Suppressor macrophage treated with lipopolysaccharide for 1 hour (primary cell): ENCODE measurements around the gene MTHFSD.

Experiments used
- DNase-seq, 3 donors: peaks; one replicate each; pipeline ENCODE4 v3.0.0-alpha.2; 2020 to 2022

MTHFSD gene

DNA sequence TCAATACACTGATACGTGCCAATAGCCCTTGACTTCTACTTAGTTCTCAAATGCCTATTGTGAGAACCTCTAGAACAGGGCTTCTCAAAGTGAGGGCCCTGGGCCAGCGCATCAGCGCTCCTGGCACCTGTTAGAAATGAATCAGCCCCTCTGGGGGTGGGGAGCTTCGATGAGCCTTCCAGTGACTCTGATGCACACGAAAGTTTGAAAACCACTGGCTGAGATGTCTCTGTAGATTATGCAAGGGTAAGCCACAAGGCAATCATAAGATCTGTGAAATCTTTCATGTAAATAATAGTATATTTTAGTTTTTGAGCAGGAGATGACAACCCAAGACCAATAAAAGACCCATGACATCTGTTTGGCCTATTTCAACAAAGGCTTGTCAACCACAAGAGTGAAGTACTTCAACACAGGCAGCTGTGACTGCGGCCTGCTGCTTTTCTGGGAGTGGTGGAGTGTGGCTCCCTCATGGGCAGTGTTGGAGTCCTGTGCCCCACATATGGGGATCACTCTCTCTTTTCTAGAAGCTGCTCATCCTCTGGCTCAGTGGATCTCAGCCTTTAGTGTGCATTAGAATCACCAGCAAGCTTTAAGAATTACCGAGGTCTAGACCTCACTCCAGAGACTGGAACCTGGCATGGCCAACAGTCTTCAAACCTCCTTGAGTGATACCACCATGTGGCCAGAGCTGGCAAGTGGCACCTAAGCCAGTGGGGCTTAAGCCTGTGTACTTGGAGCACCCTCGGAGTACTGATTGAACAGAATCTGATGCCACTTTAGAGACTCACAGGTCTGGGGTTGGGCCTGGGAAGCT, 5.8 kb downstream of the MTHFSD start:
- no peak for DNase-seq

DNA sequence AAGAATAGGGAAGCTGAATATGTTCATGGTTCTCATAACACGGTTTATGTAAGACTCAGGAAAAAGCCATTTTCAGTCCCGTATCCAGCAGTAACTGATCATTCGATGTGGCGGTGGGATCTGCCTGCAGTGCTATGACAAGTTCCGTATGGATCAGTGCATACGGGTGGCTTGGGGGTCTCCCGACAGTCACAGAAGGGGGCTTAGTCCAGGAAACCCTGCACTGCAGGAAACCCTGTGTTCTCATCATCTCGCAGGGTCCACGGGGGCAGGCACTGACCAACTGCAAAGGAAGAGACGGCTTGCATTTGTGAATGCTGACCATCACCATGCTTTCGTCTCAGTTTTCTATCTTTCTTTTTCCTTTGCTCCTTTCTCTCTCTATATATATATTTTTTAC, 7.7 kb downstream of the MTHFSD start:
- DNase-seq: no peak

DNA sequence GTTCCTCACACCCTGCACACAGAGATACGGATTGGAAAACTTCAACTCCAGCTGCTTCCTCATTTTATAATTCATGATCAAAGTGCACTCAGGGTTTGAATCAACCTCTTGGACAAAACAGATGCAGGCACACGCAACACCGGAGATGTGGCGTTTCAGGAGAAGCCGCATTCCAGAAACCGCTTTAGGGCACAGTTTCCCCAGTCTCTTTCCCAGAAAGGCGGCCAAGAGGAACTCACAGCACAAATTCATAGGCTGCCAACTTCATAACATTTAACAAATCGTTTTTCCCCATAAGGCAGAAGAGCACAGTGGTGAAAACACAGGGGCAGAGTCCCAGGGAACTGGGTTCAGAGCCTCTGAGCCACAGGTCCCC, 8.4 kb downstream of the MTHFSD start:
- no peak for DNase-seq

DNA sequence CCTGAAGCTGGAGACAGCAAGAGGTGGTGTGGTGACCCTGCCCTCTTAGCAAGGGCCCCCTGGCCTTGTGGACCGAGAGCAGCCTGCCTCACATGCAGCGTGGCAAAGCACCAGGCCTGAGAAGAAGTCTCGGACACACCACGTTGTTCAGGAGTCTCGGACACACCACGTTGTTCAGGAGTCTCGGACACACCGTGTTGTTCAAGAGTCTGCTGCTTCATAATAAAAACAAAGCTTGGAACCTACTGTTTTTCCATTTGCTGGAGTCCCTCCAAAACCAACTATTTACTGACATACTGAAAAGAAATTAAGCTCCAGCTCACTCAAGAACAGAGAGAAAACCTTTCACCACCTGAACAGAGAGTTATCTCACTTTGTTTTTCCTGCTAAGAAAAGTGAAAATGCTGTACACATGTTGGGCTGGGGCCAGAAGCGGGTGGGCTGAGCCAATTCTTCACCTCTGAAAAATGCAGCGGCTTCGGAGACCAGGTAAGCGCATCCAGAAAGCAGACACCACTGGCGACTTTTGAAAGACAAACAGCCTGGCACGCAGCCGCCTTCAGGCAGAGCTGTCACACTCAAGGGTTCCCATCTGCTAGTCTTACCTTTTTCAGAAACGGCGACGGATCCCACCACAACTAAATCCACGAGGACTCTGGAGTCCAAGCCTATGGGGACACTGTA, 8.9 kb downstream of the MTHFSD start:
- DNase-seq: no peak

DNA sequence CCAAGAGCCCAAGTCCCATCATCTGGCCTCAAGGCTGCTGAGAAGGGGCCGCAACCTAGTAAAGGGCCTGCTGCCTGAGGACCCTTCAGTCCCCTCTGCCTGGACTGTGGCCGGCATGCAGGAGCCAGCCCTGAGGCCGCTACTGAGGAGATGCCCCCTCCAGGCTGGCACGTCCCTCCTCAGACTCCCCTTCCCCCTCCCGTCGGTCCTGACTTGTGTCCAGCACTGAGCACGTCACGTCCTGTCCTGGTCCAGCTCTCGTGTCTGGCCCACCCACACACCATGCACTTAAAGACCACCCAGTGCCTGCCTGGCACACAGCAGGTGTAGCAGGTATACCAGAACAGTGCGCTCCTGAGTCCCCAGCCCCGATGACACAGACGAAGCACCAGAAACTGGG, 9.6 kb downstream of the MTHFSD start:
- no peak for DNase-seq

DNA sequence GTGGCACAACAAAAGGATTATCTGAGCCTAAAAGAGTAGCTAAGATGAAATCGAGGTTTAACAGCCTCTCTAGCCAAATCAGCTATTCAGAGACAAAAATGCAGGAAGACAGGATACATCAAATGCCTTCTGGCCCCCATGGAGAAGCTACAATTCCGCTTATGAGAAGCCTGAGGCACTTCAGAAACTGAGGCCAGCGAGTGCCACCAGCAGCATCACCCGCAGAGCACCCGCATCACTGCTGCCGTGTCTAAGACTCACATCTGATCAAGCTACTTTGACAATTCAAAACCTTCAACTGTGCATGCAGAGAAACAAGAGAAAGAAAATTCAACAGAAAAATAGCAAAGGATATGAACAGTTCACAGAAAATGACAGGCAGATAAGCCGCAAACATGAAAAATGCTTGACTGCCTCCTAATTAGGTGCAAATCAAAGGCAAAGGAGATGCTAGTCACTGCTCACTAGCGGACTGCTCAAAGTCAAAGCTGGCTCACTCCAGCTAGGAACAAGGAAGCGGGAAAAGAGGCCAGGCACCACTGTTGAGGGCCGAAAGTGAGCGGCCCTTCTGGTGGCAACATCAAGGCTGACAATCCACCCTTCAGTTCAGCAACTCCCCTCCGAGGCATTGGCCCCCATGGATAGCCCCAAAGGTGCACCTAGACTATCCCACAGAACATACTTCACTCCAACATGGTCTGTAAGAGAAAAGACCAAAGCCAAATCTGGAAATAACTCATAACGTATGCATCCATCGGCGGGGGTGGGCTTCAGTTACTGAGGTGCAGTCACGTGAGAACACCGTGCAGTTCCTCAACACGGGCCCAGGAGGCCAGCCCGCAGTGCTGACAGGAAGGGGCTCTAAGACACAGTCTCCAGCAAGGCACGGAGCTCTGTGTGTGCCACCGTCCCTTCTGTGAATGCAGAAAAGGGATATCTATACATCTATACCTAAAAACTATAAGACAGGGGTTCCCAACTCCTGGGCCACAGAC, 12.0 kb downstream of the MTHFSD start:
- DNase-seq: no peak

DNA sequence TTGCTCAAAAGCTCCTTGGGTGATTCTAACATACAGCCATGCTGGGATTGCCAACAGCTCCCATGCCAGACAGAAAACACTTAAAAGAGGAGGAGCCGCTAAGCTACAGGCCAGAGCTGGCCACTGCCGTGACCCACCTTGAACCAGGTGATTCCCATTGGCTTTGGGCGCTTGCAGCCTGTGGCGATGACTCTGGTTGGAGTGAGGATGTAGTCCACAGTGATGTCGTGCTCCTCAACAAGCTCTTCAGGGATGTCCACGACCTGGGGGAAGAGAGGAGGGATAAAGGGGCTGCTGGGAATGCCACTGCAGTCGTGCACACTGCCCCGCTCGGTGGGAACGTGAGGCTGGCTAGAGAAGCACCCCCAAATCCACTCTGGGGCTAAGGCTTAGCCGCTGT, 13.5 kb downstream of the MTHFSD start:
- no peak for DNase-seq

DNA sequence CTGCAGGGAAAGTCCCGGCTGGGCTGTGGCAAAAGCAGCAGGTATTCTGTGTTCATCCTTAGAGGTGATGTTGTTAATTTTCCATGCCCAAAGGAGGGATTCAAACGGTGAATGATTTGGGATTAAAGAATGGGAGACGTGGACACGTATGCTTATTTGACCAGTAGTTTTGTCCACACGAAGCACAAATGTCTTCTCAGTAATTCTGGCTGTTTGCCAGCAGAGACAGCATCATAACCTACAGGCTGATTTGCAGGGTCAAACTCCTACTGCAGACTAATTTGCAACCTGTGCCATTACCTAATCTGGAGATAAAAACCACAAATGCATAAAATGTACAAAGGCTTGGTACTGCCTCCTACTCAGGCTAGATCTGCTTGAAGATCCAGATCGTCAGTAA, 14.1 kb downstream of the MTHFSD start:
- DNase-seq: no peak

DNA sequence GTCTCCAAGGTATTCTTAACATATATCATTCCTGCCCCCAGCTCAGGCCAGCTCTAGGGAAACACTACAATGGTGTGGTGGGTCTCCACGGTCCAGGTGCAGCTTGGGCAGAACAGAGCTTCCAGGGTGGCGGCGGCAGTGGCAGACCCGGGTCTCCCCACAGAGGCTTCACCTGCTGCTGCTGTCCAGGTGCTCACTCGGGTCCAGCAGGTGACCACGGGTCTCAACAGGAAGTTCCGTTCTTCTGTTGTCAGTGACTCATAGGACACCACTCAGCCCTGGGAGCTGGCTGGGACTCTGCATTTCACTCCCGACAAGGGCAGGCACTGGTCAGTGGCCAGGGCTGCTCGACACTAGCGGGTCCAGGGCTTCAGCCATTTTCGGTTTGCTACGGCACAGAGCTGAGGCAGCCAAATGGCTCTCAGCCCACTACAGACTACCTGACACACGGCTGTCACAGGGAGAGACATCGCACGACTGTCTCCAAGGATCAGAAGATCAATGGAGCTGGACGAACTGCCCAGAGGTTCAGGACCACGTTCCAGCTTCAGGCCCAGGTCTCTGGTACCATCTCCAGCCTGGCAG, 16.7 kb downstream of the MTHFSD start:
- no peak for DNase-seq

DNA sequence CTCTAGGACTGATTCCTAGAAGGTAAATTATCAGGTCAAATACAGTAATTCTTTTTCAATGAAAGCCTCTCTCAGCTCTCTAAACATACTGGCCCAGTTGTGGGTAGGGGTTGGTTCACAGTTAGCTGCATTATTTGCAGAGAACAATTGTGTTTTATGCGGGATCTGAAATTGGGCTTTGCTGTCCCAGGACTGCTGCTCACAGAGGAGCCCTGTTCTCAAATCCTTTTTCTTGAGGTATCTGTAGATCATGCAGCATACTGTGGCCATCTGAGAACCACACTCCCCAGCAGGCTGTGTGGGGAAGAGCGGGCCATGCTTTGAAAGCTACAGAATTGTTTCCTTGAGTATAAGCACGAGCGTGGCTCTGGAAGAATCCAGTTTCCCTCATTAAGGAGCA, 17.5 kb downstream of the MTHFSD start:
- no peak for DNase-seq

DNA sequence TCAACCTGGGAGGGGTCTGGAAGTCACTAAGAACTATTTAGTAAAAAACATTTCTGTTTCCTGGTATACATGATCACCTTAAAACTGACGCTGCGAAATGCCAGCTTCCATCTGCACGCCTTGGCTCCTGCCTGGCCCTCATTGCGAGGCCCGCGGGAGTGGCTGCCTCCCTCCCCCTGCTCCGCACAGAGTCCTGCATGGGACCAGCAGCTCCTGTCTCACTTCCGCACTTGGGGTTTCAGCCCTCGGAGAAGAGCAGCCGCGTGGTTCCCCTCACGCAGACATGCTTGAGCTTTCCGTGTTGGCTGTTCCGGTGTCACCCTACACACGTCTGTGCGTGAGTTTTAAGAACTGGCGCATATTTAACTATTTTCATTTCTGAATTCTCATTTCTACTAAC, 18.4 kb downstream of the MTHFSD start:
- DNase-seq: no peak

DNA sequence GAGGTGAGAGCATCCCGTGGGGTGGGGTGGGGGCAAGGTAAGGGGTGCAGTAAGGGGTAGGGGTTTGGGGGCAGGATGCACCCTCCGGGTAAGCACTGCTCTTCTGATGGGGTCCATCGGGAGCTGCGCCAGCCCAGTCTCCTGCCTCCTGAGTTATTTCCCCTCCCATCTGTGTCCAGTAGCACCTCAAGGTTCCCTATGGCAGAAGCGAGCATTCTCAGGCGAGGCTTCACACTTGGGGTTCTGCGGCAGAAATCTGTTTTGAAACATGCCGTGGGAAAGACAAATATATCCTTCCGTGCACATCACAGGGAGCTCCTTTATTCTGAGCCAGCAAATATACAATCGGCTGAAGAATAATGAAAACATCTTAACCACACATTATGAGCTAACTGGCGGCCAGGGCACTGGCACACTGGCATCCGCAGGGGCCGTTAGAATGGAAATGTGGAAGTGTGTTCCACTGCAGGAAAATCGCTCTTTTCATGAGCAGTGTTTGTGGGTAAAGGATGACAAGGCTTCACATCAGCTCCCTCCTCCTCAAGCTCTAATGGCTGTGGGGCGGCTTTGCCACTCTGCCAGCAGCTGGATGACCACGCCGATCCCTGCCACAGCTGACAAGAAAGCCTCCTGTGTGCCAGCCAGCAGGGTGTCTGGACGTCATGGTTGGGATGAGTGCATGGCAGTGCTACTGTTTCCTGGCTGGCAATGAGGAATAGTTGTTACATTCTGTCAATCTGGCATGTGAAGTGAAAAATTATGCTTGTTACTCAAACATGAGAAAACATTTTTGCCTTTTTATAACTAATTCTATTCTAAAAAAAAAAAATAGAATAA, 20.0 kb downstream of the MTHFSD start:
- DNase-seq: no peak

DNA sequence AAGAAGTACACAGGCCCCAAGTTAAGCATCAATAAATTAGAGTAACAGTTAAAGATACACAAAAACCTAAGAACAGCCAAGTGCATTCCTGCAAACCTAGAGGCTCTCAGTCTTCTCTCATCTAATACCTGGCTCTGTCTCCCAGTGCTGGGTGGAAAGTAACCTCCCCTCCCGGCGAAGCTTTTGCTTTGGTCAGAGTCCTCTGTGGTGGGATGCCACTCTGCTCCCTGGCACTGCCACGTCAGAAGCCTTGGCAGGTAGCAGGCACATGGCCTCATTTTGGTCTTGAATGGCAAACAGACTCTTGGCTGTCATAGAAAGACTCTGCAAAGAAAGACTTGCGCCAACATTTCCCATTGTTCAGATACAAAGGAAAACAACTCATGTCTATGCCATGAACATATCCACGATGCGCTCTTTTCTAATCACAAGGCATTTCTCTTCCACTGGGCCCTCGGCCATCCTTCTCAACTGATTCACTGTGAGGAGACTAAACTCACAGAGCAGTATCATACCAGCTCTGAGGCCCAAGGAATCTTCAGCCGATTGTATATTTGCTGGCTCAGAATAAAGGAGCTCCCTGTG, 21.2 kb downstream of the MTHFSD start:
- no peak for DNase-seq

DNA sequence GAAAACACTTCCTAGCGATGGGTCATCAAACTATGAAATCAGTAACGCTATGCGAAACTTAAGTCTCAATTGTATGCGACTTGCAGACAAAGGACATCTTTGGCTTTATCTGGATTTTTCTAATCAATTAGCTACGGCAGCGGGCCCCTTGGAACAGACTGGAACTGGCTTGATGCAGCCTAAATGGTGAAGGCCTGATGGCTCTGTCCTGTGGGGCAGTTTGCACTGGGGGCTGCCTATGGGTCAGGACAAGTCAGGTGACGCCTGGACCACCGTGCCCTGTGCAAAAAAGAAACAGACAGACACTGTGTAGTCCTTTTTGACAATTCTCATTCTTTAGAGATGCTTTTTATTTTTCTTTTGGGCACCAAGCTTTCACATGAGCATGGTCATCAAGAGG, 22.0 kb downstream of the MTHFSD start:
- DNase-seq: no peak

DNA sequence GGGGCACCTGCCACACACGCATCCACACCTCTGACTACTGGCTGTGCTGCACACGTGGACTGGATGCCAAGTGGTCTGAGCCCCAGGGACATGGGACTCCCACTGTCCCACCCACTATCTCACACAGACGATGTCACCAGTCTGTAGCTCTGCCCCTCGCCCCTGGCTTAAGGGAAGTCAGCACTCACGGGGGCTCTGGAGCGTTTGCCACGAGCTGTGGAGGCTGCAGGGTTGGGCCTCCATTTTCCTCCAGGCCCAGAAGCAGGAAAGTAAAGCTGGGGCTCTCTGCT, 22.6 kb downstream of the MTHFSD start:
- no peak for DNase-seq

DNA sequence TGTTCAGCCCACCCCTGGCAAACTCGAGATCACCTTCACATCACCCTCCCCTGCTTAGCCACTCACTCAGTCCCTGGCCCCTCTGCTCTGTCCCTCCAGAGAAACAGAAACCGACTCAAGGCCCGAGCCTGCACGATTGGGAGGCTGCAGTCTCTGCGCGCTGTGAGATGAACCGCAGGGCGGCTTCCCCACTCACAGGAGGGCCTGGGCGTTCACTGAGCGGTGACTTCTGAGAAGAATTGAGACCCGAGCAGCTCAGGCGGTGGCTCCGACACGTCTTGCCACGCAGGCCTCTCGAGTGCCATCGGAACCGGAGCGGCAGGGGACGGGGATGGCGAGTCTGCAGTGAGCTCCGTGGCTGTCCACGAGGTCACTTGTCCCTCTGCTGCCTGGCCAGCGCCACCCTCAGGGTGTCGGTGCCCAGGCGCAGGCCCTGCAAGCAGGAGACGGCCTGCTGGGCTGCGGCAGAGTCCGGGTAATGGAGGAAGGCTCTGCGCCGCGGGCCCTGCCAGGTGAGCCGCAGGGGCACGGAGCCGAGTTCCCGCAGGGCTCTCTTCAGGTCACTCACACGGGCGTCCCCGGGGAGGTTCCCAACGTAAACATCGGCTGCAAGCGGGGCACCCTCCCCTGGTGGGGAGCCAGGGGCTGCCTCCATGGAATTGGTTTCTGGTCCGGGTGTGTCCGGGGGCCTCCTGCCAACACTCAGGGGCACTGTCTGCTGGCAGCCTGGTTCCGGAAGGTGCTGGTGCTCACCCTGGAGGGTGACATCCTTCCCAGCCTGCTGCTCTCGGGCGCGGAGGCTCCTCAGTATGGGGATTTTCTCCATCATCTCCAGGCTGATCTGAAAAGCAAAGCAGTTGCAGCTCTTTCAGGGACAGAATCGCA, 23.2 kb downstream of the MTHFSD start:
- no peak for DNase-seq

DNA sequence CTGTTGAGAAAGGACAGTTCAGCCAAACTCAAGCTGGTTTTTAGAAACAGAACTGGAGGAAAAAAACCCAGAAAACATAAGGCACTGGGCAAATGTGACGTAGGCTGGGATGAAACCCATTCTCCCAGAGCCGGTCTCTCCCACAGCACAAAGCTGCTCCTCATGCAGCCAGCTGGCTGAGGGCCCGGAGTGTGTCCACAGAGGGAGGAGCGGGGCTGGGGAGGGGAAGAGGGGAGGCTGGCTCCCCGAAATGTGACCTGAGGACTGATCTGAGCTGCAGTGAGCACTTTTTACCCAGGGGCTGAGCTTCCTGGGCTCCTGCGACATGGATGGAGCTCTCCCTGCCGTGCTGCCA, 23.9 kb downstream of the MTHFSD start:
- DNase-seq: no peak

DNA sequence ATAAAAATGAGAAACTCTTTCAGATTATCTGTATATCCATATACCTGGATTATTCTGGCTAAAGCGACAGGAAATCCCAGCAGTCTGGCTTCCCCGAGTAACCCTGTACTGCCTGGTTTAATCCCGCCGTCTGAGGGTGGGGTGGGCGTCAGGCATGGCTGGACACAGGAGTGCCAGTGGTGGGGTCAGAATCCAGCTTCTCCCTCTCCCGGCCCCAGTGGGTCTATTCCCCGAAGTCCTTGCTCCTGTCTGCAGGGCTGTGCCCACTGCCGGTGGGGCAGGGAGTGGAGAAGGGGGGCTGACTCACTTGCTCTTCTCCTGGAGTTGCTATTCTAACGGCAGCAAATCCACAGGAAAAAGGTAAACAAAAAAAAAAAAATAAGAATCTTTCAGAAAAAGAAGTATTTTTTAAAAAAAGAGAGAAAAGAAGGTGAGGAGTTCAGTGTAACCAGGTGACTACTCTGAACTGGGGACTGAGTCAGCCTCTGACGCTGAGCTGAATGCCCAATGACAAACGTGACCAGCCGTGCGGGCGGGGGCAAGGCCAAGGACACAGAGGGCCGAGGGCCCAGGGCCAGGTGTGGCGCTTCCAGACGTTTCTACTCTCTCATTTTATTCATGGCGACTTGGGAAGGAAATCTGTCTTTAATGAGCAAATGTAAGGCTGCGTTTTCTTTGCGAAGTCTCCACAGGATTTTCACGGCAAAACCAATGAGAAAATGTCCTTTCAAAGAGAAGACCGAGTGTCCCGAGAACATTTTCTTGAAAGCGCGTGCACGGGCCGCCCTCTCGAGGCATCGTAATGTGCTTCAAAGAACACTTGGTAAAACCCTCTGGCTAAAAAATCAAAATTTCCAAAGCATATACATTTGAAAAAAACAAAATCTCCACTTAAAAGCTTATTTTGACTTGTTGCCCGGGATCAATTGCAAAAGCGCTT, 24.5 kb downstream of the MTHFSD start:
- DNase-seq: no peak

DNA sequence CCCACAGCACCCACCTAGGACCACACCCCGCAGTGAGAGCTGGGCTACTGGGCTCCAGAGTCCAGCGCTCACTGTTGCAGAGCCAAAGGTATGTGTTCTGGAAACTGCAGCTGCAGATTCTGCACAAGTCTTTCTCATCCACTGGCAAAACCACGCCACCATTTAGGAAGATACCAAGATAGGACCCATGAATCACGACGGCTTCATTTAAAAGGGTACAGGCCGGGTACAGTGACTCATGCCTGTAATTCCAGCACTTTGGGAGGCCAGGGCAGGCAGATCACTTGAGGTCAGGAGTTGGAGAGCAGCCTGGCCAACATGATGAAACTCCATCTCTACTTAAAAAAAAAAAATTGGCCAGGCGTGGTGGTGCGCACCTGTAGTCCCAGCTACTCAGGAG, 25.9 kb downstream of the MTHFSD start:
- no peak for DNase-seq
